Upper lobe of right lung (tissue), 1 donor: ENCODE measurements around the gene NACC2. TPM values are rescaled to one million over a fixed set of nuclear protein-coding genes. Genes with fewer than 3 reads are reported as not detected.
"Not testable (repeated sequence)": the region's sequence is repeated elsewhere in the genome, so short reads cannot be mapped to it uniquely, and the experiment has no call there.

Source experiments
- ATAC-seq: fragments of 200-7000 bp; cut with Tn5 transposase; one replicate; pipeline ENCODE4 v1.9.1; 2020; ENCODE audit warnings: mild to moderate bottlenecking, moderate library complexity
- DNase-seq: peaks from one replicate; pipeline ENCODE4 v3.0.0-alpha.2; 2020
- H3K27ac ChIP-seq: fragments of 200-600 bp; one replicate; pipeline ENCODE4 v1.8.0; 2022
- H3K27me3 ChIP-seq: fragments of 200-600 bp; one replicate; pipeline ENCODE4 v1.8.0; 2022; ENCODE audit warnings: mild to moderate bottlenecking
- H3K36me3 ChIP-seq: fragments of 200-600 bp; one replicate; pipeline ENCODE4 v1.8.0; 2022
- H3K4me1 ChIP-seq: fragments of 200-600 bp; one replicate; pipeline ENCODE4 v1.8.0; 2022
- H3K4me3 ChIP-seq: fragments of 200-600 bp; one replicate; pipeline ENCODE4 v1.8.0; 2022; ENCODE audit warnings: mild to moderate bottlenecking
- H3K9me3 ChIP-seq: fragments of 200-600 bp; one replicate; pipeline ENCODE4 v1.8.0; 2022
- intact Hi-C: fragments of 100-400 bp; cut with DNase I; formaldehyde crosslinking; loops from one replicate; pipeline ENCODE4 v1.11.0; 2022
- total RNA-seq: library from RNA; stranded (reverse); fragmentation: NEBNext Ultra II Directional; extraction: Animal tissue kit (Norgen Biotek cat#: 25700); gene quantifications from one replicate; pipeline ENCODE4 v1.2.1, GENCODE V29; 2021
- TF ChIP-seq, protein P1 (sequence below): fragments of 200-600 bp; IDR thresholded peaks from one replicate; pipeline ENCODE4 v1.8.0; 2022; ENCODE audit warnings: antibody characterized with exemption
- donor health status: DM: no; HTN: yes; CAD: no; lungs with severe emphysema.

NACC2 gene
- total RNA-seq, 1 donor from 2014 or later = 33.5 TPM

DNA sequence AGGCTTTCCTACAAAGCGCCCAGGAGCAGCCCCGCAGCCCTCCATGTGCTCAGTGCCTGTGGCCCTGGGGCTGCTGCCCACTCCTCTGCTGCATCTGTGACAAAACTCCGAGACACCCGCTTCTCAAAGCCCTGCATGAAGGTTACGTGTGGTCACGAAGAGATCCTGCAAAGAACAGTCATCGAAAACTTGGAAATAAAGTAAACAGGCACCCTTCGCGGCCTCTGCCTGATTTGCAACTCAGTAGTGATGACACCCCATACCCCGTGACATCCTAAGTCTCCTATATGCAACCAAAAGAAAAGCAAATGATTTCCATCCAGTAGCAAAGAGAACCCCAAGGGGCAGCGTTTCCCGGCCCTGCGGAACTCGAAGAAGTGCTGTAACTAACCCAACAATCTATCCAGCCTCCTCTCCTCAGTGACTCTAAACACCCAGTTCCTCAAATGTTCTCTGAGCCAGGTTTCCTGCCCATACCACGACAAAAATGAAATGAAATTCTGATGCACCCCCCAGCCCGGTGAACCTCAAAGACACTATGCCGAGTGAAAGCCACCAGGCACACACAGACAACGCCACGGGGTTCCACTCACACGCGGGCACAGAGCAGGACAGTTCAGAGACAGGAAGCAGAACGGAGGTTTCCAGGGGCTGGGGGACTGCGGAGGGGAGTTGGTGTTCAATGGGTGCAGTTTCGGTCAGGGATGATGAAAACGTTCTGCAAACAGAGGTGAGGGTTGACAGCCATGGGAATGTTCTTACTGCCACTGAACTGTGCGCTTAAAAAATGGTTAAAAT, 19.0 kb downstream of the NACC2 start:
- Histone ChIP-seq H3K27me3 (no peaks in the 10 kb centered on the region), H3K9me3 (no peaks in the 10 kb centered on the region), H3K27ac (no peak overlapping the region), H3K4me1 (peaks cover 13% of the 10 kb centered on the region), H3K4me3 (no peak overlapping the region), H3K36me3 (no peaks in the 10 kb centered on the region)
- peak; percentile 67 for DNase-seq
- intact Hi-C loops = no loop called here
- peak; percentile 77 for ATAC-seq
- TF ChIP-seq, protein P1, sequence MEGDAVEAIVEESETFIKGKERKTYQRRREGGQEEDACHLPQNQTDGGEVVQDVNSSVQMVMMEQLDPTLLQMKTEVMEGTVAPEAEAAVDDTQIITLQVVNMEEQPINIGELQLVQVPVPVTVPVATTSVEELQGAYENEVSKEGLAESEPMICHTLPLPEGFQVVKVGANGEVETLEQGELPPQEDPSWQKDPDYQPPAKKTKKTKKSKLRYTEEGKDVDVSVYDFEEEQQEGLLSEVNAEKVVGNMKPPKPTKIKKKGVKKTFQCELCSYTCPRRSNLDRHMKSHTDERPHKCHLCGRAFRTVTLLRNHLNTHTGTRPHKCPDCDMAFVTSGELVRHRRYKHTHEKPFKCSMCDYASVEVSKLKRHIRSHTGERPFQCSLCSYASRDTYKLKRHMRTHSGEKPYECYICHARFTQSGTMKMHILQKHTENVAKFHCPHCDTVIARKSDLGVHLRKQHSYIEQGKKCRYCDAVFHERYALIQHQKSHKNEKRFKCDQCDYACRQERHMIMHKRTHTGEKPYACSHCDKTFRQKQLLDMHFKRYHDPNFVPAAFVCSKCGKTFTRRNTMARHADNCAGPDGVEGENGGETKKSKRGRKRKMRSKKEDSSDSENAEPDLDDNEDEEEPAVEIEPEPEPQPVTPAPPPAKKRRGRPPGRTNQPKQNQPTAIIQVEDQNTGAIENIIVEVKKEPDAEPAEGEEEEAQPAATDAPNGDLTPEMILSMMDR = no peak

DNA sequence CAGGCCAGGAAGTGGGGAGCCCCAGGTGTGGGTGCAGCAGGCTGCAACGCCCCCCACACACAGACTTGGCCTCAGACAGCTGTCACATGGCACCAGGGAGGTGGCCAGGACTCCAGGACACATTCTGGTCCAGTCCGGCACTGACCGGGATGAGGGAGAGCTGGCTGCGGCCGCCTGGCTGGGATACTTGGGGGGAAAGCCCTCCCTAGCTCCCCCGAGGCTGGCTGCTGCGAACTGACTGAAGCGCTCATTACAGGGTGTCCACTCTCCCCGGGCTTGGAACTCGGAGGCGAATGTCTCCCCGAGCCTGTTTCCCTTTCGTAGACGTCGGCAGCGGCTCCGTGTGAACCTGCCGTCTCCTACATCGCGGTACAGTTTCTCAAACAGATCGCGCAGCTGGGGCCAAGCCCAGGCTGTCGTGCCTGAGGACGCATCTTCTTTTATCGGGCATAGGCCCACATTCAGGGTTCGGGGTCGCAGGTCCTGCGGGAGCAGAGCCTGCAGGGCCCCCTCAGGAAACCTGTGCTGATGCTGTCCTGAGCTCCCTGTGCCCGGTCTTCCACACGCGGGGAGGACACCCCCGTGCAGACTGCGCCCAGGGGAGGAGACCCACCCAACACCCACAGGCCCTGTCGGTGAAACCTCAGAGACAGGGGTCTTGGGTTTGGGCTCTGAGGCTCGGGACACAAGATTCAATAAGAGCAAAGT, 19.8 kb downstream of the NACC2 start:
- no peak for ATAC-seq
- intact Hi-C loops = no loop called here
- Histone ChIP-seq H3K36me3 (no peaks in the 10 kb centered on the region), H3K27me3 (no peaks in the 10 kb centered on the region), H3K4me3 (no peak overlapping the region), H3K9me3 (no peaks in the 10 kb centered on the region), H3K4me1 (peaks cover 10% of the 10 kb centered on the region), H3K27ac (no peak overlapping the region)
- TF ChIP-seq, protein P1 = no peak
- peak; percentile 61 for DNase-seq

DNA sequence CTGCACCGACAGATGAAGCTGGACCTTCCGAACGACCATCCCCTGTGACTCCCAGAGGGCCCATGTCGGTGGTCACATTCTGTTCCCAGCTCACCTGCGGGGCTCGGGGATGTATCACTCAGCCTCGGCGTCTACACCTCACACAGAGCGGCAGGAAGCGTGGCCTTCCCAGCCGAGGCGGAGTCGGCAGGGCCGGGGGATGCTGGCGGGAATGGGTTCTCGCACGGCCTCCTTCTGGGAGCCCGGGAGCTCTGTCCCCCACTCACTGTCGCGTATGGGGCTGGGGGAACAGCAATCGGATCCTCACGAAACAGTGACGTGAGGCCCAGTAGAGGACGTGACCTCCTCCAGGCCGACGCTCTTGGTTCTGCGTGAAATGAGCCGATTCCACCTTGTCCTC, 20.4 kb downstream of the NACC2 start:
- TF ChIP-seq, protein P1 = no peak
- H3K36me3 ChIP-seq = no peaks in the 10 kb centered on the region
- H3K4me3 ChIP-seq = no peak overlapping the region
- ATAC-seq (no peak), DNase-seq (peak; percentile 58)
- H3K9me3 ChIP-seq = no peaks in the 10 kb centered on the region
- H3K27ac ChIP-seq = no peak overlapping the region
- intact Hi-C loops = no loop called here
- peaks cover 5% of the 10 kb centered on the region for H3K4me1 ChIP-seq
- H3K27me3 ChIP-seq = no peaks in the 10 kb centered on the region

DNA sequence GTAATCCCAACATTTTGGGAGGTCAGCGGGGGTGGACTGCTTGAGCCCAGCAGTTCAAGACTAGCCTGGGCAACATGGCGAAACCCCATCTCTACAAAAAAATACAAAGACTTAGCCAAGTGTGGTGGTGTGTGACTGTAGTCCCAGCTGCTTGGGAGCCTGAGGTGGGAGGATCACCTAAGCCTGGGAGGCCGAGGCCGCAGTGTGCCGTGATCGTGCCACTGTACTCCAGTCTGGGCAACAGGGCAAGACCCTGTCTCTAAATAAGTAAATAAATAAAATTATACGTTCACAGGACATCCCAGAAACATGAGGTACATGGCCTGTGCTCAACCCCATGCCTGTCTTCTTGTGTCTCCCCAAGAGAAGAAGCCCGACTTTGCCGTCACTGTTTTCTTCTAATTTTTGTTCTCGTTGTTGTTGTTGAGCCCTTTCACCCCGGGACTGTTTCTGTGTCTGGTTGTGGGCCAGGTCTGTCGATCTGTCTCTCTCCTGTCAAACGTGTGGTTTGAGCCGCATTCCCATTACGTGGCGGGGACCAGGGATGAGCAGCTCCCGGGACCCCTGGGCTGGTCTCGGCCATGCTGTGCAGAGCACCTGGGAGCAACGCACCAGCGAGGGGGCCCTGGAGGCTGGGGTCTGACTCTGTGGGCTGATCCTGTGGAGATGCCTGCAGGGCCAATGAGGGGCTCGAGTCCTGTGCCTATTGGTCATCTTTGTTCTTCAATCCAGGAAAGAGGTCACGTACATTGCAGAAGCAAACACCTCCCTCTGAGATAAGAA, 32.2 kb downstream of the NACC2 start:
- intact Hi-C loops = no loop called here
- peak; percentile 48 for DNase-seq
- no peak for ATAC-seq
- Histone ChIP-seq H3K27me3 (no peaks in the 10 kb centered on the region), H3K4me1 (peaks cover 20% of the 10 kb centered on the region), H3K9me3 (no peaks in the 10 kb centered on the region), H3K4me3 (no peak overlapping the region), H3K27ac (no peak overlapping the region), H3K36me3 (no peaks in the 10 kb centered on the region)
- TF ChIP-seq, protein P1 = no peak

DNA sequence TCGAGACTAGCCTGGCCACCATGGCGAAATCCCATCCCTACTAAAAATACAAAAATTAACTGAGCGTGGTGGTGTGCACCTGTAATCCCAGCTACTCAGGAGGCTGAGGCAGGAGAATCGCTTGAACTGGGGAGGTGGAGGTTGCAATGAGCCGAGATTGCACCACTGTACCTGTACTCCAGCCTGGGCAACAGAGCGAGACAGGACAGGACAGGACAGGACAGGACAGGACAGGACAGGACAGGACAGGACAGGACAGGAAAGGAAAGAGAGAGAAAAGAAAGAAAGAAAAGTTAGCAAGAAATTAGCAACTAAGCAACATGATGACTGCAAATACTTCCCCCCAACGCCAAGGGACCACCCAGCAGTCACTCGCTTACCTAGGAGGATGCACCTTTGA, 33.2 kb downstream of the NACC2 start:
- ATAC-seq, H3K4me3 ChIP-seq, H3K36me3 ChIP-seq, H3K27ac ChIP-seq, intact Hi-C loops, H3K9me3 ChIP-seq, H3K27me3 ChIP-seq: not testable (repeated sequence)
- peaks cover 20% of the 10 kb centered on the region for H3K4me1 ChIP-seq
- DNase-seq = peak; percentile 1
